GM19099 (cell line): ENCODE data around the gene PHTF2.

ENCODE experiments used
- POLR2A ChIP-seq: IDR thresholded peaks from 3 replicates; pipeline ENCODE4 v1.6.1; 2011; ENCODE audit warnings: low read depth; ENCODE audit not compliant: insufficient read length; ENCODE audit errors: extremely low read depth

PHTF2 gene

GRCh38 chr7:77837275-77837674, 38.7 kb downstream of the PHTF2 start:
- no peak for TF ChIP-seq POLR2A

- TF ChIP-seq POLR2A: no peak
Observed at GRCh38 chr7:77837966-77838365, 39.4 kb downstream of the PHTF2 start.

- TF ChIP-seq POLR2A: no peak
Observed at GRCh38 chr7:77838929-77839491, 40.4 kb downstream of the PHTF2 start.

GRCh38 chr7:77839919-77840318, 41.3 kb downstream of the PHTF2 start:
- TF ChIP-seq POLR2A: no peak

- no peak for TF ChIP-seq POLR2A
Observed at GRCh38 chr7:77843194-77843593, 44.6 kb downstream of the PHTF2 start.

GRCh38 chr7:77846317-77847092, 47.9 kb downstream of the PHTF2 start:
- TF ChIP-seq POLR2A: no peak

- no peak for TF ChIP-seq POLR2A
Observed at GRCh38 chr7:77855371-77856083, 57.0 kb downstream of the PHTF2 start.

GRCh38 chr7:77858278-77858677, 59.7 kb downstream of the PHTF2 start:
- no peak for TF ChIP-seq POLR2A

- no peak for TF ChIP-seq POLR2A
Observed at GRCh38 chr7:77859343-77859742, 60.8 kb downstream of the PHTF2 start.

GRCh38 chr7:77862691-77863090, 64.1 kb downstream of the PHTF2 start:
- no peak for TF ChIP-seq POLR2A

- no peak for TF ChIP-seq POLR2A
Observed at GRCh38 chr7:77863860-77864259, 65.3 kb downstream of the PHTF2 start.

- TF ChIP-seq POLR2A: no peak
Observed at GRCh38 chr7:77866370-77866769, 67.8 kb downstream of the PHTF2 start.

- TF ChIP-seq POLR2A: no peak
Observed at GRCh38 chr7:77866786-77867536, 68.4 kb downstream of the PHTF2 start.

GRCh38 chr7:77867537-77867865, 68.9 kb downstream of the PHTF2 start:
- TF ChIP-seq POLR2A: no peak

- no peak for TF ChIP-seq POLR2A
Observed at GRCh38 chr7:77877791-77878190, 79.2 kb downstream of the PHTF2 start.
